Erythroblast (primary cell): ENCODE data around the gene CLASP1.

Experiments
- GATA1 ChIP-seq: IDR thresholded peaks from 2 replicates; pipeline ENCODE4 v1.6.1; 2011; ENCODE audit warnings: low read depth, mild to moderate bottlenecking, control low read depth, low read length, moderate library complexity
- POLR2A ChIP-seq: IDR thresholded peaks from 2 replicates; pipeline ENCODE4 v1.6.1; 2011; ENCODE audit warnings: mild to moderate bottlenecking, low read length

GRCh38 chr2:121362226-121362625 lies 287.0 kb downstream of the CLASP1 start:
- TF ChIP-seq POLR2A (no peak), GATA1 (no peak)
